ENCODE measurements around the gene PEF1.

GRCh38 chr1:31617218-31617915 is 27.3 kb downstream of the PEF1 start, which contains the start of gene HCRTR1:
- TF ChIP-seq CTCF (IDR thresholded peaks at IDR 0.05) (no peak), POLR2AphosphoS5 (IDR thresholded peaks at IDR 0.05; ENCODE audit: insufficient read depth in 1 of 2, low read depth in 1 of 2) (no peak), POLR2A (IDR thresholded peaks at IDR 0.05) (no peak)

Measured in vagina (tissue), 2 donors.